ENCODE results near the gene RAPGEF2. TPM values are rescaled to one million over a fixed set of nuclear protein-coding genes. Genes with fewer than 3 reads are reported as not detected.
"Not testable (repeated sequence)": the region's sequence is repeated elsewhere in the genome, so short reads cannot be mapped to it uniquely, and the experiment has no call there.

RAPGEF2 gene
- total RNA-seq, 1 donor from 2014 or later = 37.5 TPM

DNA sequence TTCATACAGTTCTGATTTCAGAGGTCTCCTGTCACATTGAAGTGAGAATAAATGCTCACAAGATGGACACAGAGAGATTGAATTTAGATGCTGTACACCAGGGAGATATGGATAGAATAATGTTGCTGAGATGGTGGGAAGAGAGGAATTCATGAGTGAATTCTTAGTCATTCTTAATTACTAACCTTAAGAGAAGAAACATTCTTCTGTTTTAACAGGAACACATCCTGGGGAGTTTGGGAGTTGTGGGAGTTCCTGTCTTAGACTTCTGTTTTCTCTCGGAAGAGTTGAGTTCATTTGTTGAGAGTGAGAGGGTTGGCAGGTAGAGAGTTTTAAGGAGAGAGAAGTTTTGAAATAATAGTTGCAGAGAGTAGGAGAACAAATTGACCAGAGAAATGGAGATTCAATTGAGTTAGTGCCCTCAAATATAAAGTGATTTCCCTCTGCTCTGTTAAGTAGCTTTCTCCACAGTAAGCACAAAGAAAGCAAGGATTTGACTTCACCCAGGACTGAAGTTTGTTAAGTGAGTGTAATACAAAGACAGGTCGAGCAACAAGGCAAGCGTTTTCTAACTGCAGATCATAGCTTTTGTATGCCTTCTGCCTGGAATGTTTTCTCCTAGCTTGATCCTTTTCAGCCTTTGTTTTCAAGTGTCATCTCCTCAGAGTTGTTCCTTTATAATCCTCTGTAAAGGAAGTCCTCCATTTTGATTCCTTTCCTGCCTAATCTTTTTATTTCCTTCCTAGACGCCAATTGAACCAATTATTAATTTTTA lies 205.9 kb downstream of the RAPGEF2 start:
- no peak for DNase-seq (ENCODE audit: low spot score)

DNA sequence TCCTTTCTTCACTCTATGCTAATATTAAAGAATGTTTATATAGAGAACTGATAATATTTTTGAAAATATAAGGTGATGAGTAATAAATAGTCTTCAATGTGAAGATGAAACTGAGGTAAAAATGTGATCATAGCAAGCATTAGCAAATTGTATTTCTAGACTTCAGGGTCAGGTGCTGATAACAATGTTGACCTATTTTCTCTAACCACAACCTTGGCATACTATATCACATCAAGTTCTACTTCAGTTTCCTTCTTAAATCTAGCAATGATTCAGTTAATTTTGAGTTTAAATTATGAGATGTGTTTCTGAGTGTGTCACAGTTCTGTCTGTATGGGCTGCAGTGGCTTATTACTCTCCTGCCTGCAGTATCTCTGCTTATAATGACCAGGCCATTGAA lies 209.4 kb downstream of the RAPGEF2 start:
- DNase-seq (ENCODE audit: low spot score) = no peak

DNA sequence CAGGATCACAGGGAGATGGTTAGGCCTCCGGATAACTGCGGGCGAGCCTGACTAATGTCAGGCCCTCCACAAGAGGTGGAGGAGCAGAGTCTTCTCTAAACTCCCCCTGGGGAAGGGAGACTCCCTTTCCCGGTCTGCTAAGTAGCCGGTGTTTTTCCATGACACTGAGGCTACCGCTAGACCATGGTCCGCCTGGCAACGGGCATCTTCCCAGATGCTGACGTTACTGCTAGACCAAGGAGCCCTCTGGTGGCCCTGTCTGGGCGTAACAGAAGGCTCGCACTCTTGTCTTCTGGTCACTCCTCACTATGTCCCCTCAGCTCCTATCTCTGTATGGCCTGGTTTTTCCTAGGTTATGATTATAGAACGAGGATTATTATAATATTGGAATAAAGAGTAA lies 213.0 kb downstream of the RAPGEF2 start:
- not testable (repeated sequence) for DNase-seq (ENCODE audit: low spot score)

DNA sequence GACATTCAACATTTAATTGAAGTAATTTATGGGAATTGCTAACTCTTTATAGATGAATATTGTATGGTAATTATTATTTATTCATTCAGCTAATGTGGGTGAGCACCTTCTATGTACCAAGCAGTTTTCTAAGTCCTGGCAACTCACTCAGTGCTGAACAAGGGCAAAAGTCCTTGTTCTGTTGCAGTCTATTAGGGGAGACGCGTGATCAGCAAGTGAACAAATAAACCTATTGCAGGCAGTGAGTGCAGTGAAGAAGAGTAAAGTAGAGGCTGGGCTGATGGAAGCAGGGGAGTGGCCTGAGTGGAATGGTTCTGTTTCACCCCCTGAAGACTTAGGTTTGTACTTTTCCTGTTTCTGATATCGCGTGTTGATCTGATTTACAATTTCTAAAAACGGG lies 214.3 kb downstream of the RAPGEF2 start:
- DNase-seq (ENCODE audit: low spot score) = no peak

DNA sequence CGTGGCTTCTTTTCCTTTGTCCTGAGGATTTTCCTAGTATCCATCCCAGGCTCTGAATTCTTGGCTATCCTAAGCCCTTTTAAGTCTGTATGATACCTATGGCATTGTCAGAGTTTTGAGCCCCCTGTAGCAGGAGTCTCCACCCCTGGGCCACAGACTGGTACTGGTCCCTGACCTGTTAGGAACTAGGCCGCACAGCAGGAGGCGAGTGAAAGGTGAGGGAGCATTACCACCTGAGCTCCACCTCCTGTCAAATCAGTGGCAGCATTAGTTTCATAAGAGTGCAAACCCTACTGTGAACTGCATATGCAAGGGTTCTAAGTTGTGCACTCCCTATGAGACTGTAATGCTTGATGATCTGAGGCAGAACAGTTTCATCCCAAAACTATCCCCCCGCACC lies 216.1 kb downstream of the RAPGEF2 start:
- no peak for DNase-seq (ENCODE audit: low spot score)

DNA sequence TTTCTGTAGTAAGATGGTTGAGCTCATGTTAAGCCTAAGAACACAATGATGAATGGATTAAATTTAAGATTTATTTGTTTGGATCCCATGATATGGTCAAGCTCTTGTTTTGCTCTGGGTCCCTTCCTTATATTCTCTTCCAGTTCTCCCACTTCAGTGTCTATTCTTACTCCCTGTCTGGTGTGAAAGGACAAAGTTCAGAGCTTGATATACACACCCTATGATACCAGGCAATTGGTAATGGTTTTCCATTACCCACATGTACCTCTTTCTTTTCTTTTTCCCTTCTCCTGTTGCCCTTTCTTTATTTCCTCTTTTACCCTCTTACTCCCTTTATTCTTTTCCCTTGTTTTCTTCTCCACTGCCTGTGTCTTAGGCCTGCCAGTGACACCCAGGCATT lies 223.6 kb downstream of the RAPGEF2 start:
- no peak for DNase-seq (ENCODE audit: low spot score)

DNA sequence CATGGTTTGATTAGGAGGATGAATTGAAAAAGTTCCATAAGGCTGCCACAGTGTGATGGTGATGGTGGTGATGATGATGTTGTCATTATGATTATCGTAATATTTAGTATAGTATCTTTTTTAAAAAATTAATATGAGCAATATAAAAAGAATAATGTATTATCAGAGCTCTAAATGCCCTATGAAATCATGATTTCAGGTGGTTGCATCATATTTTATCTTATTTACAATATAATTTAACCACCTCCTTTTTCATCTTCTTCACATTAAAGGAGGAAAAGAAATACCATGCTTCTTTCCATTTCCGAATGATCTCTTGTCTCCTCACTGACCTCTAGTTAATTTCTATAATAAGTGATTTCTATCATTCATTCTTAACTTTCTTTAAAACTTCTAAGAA lies 225.9 kb downstream of the RAPGEF2 start:
- no peak for DNase-seq (ENCODE audit: low spot score)

DNA sequence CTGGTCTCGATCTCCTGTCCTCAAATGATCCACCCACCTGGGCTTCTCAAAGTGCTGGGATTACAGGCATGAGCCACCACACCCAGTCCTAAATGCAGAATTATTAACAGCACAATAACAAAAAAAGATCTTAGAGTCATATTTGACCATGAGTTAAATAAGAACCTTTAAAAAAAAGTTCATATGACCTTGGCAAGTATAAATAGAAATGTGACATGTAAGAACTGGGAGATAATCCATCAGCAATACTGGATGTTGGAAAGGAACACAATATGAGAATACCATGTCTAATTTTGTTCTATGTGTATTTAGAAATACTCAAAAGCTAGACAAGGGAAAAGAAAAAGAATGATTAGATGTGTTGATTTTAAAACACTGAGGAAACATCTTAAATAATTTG lies 231.6 kb downstream of the RAPGEF2 start:
- DNase-seq (ENCODE audit: low spot score) = no peak

DNA sequence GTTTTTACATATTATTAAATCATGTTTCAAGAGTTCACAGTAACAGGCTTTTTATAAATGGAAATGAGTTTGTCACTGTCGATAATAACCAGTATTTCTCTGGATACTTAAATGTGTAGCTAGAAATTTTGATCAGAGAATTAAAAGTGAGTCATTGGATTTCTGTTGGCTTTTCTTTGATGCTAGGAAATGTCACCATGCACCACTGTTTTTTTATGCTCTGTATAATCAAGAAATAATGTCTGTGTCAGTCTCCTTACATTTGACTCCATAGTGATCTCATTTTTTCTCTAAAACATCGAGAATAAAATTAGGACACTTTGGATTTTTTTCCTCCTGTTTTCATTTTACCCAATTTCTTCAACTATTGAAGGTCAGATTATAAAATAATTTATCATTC lies 234.2 kb downstream of the RAPGEF2 start:
- no peak for DNase-seq (ENCODE audit: low spot score)

DNA sequence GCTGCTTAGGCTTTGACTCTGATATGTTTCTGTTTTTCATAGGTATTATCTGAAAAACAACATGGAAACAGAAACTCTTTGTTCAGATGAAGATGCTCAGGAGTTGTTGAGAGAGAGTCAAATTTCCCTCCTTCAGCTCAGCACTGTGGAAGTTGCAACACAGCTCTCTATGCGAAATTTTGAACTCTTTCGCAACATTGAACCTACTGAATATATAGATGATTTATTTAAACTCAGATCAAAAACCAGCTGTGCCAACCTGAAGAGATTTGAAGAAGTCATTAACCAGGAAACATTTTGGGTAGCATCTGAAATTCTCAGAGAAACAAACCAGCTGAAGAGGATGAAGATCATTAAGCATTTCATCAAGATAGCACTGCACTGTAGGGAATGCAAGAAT lies 238.6 kb downstream of the RAPGEF2 start:
- no peak for DNase-seq (ENCODE audit: low spot score)

DNA sequence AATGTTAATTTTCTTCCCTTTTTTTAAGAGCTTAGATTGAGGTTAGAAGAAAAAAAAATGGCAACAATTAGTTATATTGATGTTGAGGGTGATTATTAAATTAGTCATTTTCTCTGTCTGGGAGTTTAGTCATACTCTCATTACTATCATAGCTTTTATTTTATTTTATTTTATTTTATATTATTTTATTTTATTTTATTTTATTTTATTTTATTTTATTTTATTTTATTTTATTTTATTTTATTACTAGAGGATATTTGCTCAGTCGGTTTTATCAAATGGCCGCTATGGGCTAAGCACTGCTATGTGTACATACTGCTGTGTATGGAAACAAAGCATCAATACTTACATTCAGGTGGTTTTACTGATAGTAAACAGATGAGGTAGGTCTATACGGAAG lies 239.5 kb downstream of the RAPGEF2 start:
- no peak for DNase-seq (ENCODE audit: low spot score)

DNA sequence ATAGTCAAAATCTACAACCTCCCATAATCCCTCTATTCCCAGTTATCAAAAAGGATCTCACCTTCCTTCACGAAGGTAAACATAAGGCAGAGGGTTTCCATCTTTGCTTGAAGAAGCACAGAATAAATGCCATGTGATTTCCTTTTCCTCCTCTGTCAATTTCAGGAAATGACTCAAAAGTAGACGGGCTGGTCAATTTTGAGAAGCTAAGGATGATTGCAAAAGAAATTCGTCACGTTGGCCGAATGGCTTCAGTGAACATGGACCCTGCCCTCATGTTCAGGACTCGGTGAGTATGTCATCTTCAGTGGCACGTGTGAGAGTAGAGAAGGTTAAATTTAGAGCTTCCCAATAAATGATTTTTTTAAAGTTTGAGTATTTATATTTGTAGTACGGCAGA lies 240.2 kb downstream of the RAPGEF2 start:
- DNase-seq (ENCODE audit: low spot score) = no peak

DNA sequence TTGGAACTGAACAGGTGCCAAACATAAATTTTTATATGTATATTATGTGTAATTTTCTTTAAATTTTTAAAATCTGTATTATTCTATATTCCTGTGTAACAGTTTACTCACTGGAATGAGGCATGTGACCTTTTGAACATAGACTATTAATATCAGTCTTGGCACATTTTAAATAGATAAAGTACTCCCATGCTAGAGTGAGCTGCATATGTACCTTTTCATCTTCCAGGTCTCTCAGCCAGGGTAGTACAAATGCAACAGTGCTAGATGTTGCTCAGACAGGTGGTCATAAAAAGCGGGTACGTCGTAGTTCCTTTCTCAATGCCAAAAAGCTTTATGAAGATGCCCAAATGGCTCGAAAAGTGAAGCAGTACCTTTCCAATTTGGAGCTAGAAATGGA lies 242.0 kb downstream of the RAPGEF2 start:
- DNase-seq (ENCODE audit: low spot score) = no peak

DNA sequence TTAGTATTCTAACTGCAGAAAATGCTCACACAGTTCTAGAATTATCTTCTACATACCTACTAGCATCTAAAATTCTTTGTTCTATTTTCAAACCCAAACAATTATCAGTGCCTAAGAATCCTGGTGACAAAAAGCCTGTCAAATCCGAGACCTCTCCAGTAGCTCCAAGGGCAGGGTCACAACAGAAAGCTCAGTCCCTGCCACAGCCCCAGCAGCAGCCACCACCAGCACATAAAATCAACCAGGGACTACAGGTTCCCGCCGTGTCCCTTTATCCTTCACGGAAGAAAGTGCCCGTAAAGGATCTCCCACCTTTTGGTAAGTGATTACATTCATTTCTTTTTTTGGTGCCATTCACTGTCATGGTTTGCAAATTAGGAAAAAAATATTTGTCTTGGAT lies 243.8 kb downstream of the RAPGEF2 start:
- no peak for DNase-seq (ENCODE audit: low spot score)

DNA sequence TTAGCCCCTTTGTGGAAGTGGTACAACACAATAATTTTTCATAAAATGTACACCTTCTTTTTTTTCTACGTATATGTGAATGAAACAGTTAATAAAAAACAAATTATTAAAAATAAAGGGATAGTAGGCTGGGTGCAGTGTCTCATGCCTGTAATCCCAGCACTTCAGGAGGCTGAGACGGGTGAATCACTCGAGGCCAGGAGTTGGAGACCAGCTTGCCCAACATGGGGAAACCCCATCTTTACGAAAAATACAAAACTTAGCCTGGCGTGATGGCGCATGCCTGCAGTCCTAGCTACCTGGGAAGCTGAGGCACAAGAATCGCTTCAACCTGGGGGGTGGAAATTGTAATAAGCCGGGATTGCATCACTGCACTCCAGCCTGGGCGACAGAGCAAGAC lies 244.9 kb downstream of the RAPGEF2 start:
- DNase-seq (ENCODE audit: low spot score) = no peak

DNA sequence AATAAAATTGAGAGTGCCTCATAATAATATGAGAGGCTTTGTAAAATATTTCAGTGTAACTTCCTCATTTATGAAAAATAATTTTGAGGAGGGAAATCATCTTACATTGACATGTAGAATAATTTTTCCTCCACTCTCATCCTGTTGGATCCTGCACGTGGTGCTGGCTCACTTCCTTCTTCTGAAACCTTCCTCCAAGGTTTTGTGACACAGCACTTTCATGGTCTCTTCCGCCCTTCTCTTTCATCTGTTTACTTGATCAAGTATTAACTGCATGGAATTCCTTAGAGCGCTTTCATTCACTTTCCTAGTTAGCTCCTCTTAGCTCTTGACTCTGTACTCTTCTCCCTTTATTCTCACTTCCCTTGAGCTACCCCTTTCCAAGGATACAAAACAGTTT lies 246.5 kb downstream of the RAPGEF2 start:
- DNase-seq (ENCODE audit: low spot score) = no peak

DNA sequence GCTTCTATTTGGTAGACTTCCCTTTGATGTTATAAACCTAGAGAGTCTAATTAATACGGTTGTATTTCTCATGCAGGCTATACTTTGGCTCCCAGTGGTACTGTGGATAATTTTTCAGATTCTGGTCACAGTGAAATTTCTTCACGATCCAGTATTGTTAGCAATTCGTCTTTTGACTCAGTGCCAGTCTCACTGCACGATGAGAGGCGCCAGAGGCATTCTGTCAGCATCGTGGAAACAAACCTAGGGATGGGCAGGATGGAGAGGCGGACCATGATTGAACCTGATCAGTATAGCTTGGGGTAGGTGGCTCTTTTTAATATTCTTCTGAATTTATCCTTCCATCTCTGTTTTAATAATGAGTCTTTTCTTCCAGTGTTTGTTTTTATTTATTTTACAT lies 249.7 kb downstream of the RAPGEF2 start:
- no peak for DNase-seq (ENCODE audit: low spot score)

DNA sequence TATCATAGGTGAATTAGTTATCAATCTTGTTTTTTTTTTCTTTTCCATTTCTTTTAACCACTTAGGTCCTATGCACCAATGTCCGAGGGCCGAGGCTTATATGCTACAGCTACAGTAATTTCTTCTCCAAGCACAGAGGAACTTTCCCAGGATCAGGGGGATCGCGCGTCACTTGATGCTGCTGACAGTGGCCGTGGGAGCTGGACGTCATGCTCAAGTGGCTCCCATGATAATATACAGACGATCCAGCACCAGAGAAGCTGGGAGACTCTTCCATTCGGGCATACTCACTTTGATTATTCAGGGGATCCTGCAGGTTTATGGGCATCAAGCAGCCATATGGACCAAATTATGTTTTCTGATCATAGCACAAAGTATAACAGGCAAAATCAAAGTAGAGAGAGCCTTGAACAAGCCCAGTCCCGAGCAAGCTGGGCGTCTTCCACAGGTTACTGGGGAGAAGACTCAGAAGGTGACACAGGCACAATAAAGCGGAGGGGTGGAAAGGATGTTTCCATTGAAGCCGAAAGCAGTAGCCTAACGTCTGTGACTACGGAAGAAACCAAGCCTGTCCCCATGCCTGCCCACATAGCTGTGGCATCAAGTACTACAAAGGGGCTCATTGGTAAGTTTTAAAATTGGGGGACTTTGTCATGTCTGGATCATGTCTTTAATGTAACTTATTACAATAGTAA lies 250.7 kb downstream of the RAPGEF2 start:
- DNase-seq (ENCODE audit: low spot score) = no peak

DNA sequence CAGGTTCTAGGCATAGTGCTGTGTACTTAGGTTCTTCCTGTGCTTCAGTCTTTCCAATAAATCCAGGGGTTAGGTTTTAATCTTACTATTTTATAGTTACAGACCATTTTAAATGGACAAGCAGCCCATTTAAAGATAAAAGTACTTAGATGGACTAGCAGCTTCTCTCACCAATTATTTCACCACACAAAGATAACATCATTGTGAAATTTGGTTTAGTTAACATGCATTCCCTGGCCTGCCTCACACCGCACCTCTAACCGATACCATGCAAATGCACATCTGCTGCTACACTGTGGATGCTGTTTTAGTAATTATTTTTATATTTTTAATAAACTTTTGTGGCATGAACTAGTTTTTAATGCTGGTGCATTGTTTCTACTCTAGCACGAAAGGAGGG lies 252.6 kb downstream of the RAPGEF2 start:
- DNase-seq (ENCODE audit: low spot score) = no peak

DNA sequence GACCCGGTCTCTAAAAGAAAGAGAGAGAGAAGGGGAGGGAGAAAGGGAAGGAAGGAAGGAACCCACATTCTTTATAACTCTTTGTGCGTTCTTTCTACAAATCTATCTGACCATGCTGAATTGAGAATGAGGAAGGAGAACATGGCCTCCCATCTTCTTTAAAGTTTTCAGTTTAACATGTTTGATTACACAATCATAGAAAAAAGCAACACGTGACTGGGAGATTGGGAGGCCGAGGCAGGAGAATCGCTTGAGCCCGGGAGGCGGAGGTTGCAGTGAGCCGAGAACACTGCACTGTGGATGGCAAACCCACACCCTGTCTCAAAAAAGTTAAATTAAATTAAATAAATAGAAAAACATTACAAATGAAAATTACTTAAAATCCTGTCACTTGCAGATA lies 254.5 kb downstream of the RAPGEF2 start:
- no peak for DNase-seq (ENCODE audit: low spot score)

DNA sequence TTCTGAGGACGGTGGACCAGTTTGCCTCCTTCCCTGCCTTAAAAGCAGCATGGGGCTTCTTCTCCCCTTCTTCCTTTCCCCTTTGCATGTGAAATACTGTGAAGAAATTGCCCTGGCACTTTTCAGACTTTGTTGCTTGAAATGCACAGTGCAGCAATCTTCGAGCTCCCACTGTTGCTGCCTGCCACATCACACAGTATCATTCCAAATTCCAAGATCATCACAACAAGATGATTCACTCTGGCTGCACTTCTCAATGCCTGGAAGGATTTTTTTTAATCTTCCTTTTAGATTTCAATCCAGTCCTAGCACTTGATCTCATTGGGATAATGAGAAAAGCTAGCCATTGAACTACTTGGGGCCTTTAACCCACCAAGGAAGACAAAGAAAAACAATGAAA lies 255.3 kb downstream of the RAPGEF2 start:
- DNase-seq (ENCODE audit: low spot score) = no peak

DNA sequence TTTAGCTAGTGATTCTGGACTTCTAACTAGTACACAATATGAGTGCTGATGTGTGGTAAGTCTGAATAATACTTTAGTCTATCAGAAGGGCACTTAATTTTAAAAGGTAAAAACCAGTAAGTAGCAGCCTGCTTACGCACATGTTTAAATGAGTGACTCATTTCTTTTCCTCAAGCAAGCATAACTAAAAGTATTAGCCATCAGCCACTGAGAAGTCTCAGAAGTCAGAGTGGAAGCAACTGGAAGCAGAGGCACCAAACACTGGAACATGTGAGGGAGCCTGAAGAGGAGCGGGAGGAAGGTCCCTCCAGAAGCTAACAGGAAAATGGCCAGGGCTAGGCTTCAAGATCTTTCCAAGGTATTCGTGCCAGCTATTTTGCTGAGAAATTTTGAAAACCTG lies 257.7 kb downstream of the RAPGEF2 start:
- DNase-seq (ENCODE audit: low spot score) = no peak

DNA sequence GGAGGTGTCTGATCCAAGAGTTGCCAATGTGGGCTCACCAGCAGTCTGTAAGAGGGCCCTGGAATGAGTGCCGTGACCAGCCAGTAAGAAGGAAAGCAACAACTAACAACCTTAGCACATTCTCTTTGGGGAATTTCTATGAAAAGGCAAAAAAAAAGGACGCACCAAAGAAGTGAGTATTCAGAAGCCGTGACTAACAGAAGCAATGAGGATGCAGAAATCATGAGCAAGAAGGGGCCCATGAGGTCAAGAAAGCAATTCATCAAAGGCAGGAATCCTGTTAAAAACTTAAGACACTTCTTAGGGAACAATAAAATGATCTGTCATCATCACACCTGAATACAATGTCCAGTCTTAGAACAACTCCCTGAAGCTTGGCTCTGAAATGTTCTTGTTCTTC lies 260.5 kb downstream of the RAPGEF2 start:
- DNase-seq (ENCODE audit: low spot score) = no peak
